HG02884 (cell line): Measurements from ENCODE around the gene ID2.

ENCODE experiments used
- ATAC-seq: cut with Tn5 transposase; IDR thresholded peaks from one replicate; pipeline ENCODE4 v1.9.1; 2021; ENCODE audit warnings: mild to moderate bottlenecking, moderate library complexity; ENCODE audit not compliant: unreplicated experiment

ID2 gene, protein sequence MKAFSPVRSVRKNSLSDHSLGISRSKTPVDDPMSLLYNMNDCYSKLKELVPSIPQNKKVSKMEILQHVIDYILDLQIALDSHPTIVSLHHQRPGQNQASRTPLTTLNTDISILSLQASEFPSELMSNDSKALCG

DNA sequence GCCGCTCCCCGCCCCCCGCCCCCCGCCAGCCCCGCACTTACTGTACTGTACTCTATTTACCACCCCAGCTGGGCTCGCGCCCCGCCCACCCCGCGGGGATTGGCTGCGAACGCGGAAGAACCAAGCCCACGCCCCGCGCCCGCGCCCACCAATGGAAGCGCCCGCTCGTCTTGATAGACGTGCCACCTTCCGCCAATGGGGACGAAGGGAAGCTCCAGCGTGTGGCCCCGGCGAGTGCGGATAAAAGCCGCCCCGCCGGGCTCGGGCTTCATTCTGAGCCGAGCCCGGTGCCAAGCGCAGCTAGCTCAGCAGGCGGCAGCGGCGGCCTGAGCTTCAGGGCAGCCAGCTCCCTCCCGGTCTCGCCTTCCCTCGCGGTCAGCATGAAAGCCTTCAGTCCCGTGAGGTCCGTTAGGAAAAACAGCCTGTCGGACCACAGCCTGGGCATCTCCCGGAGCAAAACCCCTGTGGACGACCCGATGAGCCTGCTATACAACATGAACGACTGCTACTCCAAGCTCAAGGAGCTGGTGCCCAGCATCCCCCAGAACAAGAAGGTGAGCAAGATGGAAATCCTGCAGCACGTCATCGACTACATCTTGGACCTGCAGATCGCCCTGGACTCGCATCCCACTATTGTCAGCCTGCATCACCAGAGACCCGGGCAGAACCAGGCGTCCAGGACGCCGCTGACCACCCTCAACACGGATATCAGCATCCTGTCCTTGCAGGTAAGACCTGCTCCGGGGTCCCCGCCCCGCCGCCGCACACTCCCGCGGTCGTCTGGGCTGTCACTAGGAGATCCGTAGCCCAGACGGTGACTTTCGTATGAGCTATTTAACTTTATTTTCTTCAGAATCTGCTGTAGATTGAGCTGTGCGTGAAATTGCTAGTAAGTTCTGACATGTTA is at the start of gene ID2:
Gene ID2 (plus strand): TSS at position 271 of the 907 bp plus-strand sequence. CDS start 110 bp downstream, at position 381.
- peak; percentile 57 for ATAC-seq

DNA sequence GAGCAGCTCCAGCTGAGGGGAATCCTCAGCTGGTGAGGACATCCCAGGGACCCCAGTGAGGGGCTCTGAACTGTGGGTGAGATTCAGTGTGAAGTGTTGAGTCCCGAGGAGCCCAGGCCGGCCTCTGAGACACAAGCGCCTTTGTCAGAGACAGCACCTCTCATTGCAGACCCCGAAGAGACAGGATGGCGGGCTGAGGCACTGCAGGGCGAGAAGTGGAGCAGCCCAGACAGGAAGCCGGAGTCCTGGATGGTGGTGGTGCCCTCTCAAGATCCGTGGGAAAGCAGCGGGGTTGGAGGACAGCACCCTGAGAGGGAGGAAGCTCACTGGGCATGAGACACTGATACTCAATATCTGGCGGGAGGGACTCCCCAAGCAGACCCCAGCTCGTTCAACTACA is 49.1 kb upstream of the ID2 start:
- ATAC-seq, result no peak

DNA sequence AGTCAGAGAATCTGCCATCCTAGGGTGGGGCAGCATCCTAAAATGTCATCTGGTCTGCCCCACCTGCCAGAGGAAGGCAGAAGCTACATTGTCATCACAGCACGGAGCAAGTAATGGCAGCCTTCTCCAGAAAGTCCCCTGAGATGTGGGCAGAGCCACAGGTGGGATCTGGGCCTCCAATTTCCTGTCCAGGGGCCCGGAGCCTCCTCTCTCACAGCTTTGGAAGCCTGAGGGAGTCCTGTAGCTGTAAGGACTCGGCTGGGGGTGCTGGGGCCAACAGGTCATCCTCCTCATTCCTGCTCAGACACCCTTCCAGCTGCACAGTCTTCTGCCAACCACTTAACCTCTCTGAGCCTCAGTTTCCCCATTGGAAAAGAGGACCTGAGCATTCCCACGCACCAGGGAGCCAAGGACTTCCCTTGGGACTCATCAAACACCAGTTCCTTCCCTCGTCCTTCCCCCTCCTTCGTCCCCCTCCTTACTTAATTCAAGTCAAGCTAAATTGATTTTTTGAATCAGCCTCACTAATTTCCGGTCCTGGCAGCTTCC is 48.6 kb upstream of the ID2 start:
- no peak for ATAC-seq

DNA sequence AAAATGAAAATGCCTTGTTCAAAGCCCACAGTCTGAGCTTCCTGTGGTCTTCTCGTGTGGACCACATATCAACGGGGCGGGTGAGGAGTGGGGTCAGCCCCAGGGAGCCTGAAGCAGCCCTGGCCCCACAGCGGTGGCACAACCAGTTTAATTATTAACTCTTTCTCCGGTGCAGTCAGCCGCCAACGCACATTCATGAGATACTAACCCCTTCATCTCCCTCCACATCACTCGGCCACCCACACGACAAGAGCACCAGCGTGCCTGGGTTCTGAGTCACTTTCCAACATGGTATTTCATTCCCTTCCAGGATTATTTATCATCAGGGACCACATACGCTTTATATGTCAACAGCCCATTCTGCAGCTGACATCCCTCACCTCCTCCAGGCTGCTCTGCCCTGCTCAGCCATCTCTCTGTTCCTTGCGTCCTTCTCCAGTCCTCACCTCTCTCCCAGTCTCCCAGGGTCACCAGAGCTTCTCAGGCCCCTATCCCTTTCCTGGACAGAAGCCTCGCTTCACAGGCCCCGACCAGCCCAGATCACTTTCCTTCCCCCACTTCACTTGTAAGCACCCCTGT is 48.0 kb upstream of the ID2 start:
- ATAC-seq, result no peak

DNA sequence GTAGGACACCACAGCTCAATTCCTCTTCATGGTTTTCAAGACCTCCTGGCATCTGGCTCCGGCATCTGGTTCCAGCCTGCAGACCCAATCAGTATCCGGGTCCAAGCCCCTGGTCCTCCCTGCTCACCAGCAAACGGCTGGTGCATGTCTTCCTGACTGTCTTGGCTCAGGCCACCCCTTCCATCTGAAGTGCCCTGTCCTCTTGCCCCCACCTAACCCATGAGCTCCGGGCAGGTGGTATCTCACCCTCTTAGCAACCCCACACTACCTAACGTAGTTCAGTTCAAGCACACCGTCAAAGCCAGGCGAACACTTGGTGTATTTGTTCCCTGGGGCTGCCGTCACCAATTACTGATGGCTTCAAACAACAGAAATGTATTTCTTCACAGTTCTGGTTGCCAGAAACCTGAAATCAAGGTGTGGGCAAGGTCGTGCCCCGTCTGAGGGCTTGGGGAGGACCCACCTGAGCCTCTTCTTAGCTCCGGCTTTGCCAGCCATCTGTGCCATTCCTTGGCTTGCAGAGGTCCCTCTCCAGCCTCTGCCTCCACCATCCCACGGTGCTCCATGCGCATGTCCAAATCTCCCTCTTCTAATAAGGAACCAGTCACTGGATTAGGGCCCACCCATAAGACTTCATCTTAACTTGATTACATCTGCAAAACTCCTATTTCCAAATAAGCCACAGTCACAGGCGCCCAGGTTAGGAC is 47.2 kb upstream of the ID2 start:
- ATAC-seq, result no peak

DNA sequence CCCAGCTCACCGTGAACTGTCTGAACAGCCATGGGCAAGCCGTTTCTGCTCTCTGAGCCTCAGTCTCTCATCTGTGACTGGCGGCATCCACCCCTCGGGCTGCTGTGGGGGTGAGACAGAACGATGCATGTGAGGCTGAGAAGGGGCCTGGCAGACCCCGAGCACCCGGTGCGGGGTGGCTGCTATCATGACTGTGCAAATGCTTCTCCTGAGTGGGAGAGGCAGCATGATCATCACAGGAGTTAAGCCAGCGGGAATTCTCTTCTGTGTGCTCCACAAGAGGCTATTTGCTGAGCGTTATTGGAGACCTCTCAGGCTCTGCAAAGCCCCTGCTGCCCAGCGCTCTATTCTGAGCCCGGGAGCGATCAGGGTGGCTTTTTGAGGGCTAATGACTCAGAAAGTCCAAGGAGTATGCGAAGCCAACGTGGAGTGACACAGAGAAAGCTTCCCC is 45.8 kb upstream of the ID2 start:
- no peak for ATAC-seq

DNA sequence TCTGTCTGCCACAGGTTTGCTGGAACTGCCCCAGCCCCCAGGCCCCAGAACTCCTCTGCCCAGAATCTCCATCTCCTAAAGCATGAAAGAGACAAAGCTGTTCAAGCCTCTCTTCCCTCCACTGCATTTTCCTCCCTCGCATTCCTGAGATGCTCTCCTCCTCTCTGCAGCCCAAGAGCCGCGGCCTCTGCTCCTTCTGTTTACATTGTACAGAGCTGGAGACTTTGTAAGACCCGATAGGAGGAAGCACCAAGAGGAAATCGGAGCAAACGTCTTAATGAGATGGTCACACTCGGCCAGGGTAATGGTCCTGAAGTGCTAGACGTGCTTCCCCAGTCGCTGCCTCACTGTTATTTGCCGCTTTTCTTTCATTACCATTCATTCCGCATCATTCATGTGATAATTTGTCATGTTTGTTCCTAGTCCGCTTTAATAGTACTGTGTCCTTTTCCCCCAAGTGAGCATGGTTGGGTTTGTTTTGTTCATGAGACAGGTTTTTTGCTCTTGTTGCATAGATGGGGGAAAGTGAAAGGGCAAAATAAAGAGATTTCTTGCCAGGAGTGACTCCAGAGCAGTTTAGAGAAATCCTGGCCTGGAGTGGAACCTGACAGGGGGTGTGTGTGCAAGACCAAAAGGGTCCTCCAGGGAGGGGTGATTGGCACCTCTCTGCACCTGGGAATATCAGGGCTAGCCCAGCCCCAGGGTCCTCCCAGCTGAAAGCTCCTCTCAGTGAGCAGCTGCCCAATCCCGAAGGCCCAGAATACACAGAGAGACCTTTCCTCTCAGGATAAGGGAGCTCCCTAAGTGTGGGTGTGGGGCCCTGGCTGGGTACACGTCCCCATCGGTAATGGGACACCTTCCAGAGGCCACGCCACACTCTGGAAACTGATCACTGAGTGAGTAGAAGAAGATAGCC is 44.9 kb upstream of the ID2 start:
- no peak for ATAC-seq

DNA sequence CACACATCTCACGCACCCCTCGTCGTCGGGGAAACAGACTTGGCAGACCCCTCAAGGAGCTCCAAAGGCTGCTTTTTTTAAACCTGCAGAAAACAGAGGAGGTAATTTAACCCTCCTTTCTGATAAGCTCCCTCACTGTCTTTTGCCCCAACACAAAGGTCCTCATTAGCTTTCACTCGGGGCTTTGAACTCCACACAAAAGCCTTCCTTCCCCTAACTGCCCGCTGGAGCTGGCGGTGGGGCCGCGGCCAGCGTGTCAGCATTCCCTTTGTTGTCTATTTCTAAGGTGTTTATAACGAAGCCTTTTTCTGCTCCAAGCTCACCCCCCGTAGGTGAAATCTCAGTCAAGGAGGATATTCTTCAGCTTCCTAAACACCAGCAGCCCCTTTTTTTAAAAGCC is 43.5 kb upstream of the ID2 start:
- ATAC-seq, result no peak

DNA sequence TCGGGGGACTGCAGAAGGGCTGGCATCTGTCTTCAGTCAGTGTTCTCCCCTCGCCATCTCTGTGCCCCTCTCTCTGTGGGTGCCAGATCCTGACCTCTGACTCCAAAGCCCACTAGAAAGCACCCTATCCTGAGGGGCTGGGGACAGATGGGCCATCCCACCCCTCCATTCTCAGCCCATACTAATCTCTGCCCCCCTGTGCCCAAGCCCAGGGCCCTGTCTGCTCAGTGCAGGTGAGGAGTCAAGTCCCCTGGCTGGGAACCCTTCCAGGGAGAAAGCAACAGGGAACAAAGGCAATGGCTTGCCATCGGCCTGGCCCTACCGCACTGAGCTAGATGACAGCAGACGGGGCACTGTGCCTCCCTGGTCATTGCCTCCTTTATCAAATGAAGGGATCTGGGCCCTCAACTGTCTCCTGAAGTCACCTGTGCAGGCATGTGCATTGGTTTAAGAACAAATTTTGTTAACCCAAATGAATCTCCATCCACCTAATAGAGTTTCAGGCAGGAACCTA is 42.7 kb upstream of the ID2 start:
- ATAC-seq, result no peak

DNA sequence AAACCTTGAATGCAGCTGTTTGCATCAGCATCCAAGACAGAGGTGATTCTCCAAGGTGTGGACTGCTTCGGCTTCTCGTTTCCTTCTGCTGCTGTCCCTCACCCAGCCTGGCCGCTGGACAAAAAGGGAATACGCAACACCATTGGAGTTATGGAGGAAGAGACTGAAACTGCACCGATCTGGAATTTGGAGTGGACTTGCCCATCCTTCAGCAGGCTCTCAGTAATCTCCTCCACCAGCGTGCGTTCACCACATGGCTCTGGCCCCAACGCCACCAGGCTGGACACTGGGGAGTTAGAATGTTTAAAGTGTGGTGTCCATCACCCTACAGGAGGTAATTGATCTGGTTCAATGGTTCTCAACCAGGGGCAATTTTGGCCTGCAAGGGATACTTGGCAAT is 41.4 kb upstream of the ID2 start:
- no peak for ATAC-seq

DNA sequence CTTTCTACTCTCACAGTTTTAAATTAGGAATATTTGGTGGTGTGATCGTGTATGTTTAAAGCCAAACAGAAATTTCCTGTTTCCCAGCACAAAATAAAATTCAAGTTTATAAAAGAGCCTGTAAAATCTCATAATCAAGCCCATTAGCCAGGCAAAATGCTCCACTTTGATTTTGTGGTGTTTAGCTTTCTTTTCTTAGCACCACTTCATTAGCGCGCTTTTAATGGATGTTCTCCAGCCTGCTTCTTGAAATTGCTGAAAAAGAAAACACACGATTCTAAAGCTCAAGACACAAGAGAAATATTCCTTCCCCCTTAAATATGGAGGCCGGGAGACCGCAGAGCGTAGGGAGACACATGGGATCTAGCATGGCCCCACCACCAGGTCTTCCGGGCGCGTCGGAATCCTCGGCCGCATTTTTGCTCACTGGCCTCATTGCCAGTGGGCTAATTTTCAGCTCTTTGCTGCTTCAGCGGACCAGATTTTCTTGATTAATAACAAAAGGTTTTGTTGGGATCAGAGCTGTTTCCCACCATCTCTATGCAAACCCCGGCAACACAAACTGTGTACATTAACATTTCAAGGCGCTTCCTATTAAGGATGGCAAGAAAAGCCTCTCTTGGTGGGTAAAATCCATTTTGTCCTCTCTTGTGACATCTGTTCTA is 40.4 kb upstream of the ID2 start:
- ATAC-seq, result no peak

DNA sequence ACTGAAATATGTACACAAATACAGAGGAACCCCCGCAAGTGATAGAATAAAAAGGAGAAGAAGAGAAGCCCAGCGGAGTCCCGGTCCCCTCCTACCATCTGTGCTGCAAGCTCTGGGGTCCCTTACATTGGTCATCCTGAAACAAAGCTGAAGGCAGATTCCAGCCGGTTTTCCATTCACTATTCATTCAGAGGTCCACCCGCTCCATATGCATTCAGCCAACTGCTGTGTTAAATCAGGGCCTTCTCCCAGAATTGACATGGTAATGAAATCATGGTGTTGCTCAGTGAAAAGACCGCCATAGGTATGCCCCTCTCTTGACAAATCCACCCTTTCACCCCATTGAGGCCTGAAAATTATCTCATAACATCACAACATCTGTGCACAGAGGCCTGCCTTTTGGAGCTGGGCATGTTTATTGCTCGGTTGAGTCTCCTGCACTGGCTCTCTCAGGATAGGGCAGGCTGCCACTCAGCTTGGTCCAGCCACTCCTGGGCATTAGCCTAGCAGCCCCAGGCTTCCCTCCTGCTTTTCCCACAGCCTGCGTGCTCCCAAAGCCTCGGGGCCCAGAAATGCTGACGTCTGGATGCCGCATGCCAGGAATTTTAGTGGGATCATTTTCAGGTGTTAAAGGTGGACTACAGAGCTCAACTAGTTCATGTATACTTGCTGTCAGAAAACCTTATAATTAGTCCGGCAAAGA is 39.3 kb upstream of the ID2 start:
- ATAC-seq, result no peak

DNA sequence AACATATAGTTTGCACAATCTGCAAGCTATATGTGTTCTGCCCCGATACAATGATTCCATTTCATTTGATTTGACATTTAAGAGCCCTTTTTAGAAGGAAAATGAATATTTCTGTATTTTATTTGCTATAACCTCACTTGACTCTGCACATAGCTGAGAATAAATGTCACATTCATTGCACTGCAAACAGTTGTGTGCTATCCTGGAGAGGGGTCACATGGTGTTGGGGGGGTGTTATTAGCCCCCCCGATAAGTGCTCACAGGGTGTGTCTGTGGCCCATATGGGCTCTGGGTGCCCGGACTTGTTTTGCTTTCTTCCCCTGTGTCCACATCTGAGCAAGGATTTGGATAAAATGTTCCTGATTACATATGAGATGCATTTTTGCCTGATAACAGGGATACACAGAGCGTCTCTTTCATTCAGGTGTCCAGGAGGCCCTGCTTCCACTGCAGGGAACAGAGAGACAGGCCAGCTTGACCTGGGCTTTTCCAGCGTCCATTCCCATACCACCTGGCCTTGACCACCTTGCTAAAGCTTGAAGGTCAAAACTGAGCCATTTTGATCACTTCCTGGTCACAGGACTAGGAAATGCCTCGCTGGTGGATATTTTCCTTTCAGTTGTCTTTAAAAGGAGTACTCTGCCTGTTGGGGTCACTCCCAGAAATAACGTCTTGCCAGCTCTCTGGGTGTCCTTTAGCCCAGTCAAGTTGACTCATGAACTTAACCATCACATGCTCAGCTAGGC is 38.4 kb upstream of the ID2 start:
- no peak for ATAC-seq

DNA sequence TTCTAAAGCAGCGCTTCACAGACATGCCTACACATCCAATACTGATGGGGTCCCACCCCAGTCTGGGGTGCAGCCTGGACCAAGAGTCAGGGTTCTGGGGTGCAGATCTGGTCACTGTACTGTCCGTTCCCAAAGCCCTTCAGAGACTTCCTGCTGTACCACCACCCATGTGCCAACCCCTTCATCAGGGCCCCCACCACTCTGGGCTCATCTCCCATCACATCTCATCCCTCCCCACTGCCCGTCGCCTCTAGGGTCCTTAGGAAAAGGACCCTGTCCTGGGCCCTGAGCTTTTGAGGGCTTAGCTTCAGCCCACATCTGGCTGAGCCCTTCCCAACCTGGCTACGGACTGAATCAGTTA is 37.9 kb upstream of the ID2 start:
- ATAC-seq, result no peak

DNA sequence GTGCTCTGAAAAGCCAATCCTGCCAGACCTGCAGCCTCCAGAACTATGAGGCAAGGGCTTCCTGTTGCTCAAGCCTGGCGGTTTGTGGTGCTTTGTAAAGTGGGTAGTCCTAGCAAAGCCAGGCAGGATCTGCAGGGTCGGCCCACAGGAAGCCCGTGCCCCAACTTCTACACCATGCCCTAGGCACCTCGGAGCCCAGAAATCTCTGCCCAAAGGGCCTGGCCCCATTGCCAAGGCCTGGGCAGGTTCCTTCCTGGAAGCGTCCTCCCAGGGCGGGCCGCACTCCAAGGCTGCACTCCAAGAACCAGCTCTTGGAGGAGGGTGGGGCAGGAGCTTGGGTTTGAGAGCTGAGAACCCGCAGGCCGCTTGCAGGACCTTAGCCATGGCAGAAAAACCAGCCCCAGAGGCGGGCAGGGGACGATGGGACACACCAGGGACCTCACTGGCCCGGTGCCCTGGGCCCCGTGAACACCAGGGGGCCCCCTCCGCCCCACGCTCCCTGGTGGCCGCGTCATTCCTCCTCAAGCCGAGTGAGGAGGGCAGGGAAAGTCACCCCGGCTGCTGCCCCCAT is 37.2 kb upstream of the ID2 start:
- ATAC-seq, result no peak

DNA sequence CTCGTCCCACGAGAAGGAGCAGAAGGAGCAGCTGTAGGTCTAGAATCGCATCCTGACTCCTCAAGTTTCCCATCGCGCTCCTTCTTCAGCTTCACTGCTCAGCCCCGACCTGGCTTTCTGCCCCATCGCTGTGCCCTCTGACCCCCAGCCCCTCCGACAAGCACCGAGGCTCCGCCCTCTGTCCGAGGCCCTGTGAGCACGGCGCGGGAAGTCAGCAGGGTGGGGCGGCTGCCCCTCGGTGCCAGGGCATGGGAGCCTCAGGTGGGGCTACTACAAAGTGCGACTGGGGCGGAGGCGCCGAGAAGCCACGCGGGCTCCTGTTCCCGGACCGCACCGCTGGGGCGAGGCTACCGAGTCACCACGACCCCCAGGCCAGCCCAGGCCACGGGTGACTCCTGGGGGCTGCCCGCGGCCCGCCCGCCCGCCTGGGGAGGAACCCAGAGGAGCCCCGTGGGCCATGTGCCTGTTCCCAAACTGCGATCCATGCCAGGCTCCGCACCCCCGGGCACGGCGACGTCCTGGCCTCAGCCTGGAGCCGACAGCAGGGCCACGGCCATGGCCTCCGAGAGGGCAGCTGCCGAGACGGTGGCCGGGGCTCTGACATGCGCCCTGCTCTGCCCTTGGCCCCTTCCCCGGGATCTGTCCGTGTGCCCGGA is 36.6 kb upstream of the ID2 start:
- ATAC-seq, result no peak

DNA sequence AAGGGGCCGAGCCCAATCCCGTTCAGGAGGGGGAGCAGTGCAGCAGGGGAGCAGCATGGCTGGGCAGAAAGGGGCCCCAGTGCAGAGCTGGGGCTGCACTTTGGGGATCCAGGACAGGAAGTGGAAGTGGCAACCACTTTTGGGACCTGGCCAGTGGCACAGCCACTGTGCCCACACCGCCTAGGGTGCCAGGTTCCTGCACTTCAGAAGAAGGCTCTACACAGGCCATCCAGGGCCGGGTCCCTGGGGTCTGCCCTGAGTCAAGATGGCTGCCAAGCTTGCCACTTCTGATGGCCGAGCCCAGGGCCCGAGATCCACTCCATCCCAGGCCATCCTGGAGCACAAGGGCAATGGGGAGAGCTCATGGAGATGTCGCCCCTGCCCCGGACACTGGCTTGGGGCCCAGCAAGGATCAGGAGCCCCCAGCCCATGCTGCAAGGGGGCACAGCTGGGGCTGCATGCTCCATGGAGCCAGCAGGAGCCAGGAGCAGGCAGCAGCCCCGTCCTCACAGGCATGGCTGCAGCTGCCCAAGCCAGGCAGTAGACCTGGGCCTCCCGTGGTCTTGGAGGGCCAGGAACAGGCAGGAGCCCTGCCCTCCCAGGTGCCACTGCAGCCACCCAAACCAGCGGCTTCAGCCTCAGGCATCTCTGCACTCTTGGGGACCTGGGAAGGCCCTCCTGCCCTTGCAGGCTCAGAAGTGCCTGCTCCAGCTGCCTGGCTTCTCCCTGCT is 35.0 kb upstream of the ID2 start:
- no peak for ATAC-seq
